KMS-11 (cell line): Measurements from ENCODE around the gene UBE2G2.

Experiments used
- H2AFZ ChIP-seq: fragments of 200-600 bp; sonication (generic); 2 replicates; pipeline ENCODE4 v1.6.1; 2016; ENCODE audit warnings: antibody characterized with exemption, mixed run types, low read depth
- H3K27ac ChIP-seq: fragments of 200-600 bp; sonication (generic); 2 replicates; pipeline ENCODE4 v1.6.1; 2016; ENCODE audit warnings: mild to moderate bottlenecking, mixed run types
- H3K27me3 ChIP-seq: fragments of 200-600 bp; sonication (generic); 2 replicates; pipeline ENCODE4 v1.6.1; 2017; ENCODE audit warnings: mild to moderate bottlenecking, low read depth, mixed run types, moderate library complexity; ENCODE audit not compliant: insufficient read depth
- H3K36me3 ChIP-seq: fragments of 200-600 bp; sonication (generic); 2 replicates; pipeline ENCODE4 v1.6.1; 2017; ENCODE audit warnings: mild to moderate bottlenecking, mixed run types; ENCODE audit not compliant: insufficient read depth
- H3K4me1 ChIP-seq: fragments of 200-600 bp; sonication (generic); 2 replicates; pipeline ENCODE4 v1.6.1; 2016; ENCODE audit warnings: mild to moderate bottlenecking, low read depth, mixed run types; ENCODE audit not compliant: poor library complexity, severe bottlenecking
- H3K4me2 ChIP-seq: fragments of 200-600 bp; sonication (generic); 2 replicates; pipeline ENCODE4 v1.7.0; 2016; ENCODE audit warnings: mild to moderate bottlenecking, mixed run types
- H3K4me3 ChIP-seq: fragments of 200-600 bp; sonication (generic); IDR thresholded peaks from 2 replicates; pipeline ENCODE4 v1.6.1; 2017; ENCODE audit warnings: low read depth, low read length, mixed read lengths; ENCODE audit not compliant: insufficient read depth
- H3K79me2 ChIP-seq: fragments of 200-600 bp; sonication (generic); 2 replicates; pipeline ENCODE4 v1.6.1; 2016; ENCODE audit warnings: low read depth, mixed run types; ENCODE audit not compliant: insufficient read depth
- H3K9ac ChIP-seq: fragments of 200-600 bp; sonication (generic); 2 replicates; pipeline ENCODE4 v1.6.1; 2016; ENCODE audit warnings: mild to moderate bottlenecking, mixed run types
- H4K20me1 ChIP-seq: fragments of 200-600 bp; sonication (generic); 2 replicates; pipeline ENCODE4 v1.6.1; 2016; ENCODE audit warnings: mild to moderate bottlenecking, mixed run types; ENCODE audit not compliant: insufficient read depth
- TF ChIP-seq, protein P1 (sequence below): fragments of 200-600 bp; sonication (generic); conservative IDR thresholded peaks from 2 replicates; pipeline ENCODE4 v1.6.1; 2017; ENCODE audit warnings: low read depth, mild to moderate bottlenecking, antibody characterized with exemption, low read length, moderate library complexity, mixed read lengths

Gene UBE2G2

DNA sequence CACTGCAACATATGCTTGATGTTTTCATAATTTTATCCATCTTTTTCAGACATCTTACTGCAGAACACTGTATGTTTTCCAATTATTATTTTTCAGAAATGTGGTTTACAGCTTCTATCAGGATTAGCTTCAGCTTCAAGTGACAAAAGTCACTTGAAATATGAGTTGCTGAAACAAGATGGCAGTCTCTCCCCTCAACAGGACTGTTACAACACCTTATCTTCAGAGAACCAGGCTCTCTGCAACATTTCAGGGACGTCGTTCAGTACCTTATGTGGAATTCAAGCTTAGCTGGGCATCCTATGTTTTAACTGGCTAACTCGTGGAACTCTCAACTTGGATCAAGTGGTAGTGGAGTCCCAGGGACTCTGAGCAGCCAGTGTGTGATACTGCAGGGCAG lies 2.0 kb upstream of the UBE2G2 start:
- H3K4me3 ChIP-seq = no peak overlapping the region
- peaks cover 30% of the 10 kb centered on the region for H3K4me1 ChIP-seq
- H4K20me1 ChIP-seq = peaks cover 17% of the 10 kb centered on the region; the same call in 1 of the 2 replicates
- H3K9ac ChIP-seq = no peak overlapping the region
- peaks cover 38% of the 10 kb centered on the region for H3K79me2 ChIP-seq
- H3K4me2 ChIP-seq = peak overlapping the region; percentile 66; the same call in 1 of the 2 replicates
- H3K36me3 ChIP-seq = peaks cover 25% of the 10 kb centered on the region; the same call in 1 of the 2 replicates
- no peak overlapping the region for H3K27ac ChIP-seq
- TF ChIP-seq, protein P1, sequence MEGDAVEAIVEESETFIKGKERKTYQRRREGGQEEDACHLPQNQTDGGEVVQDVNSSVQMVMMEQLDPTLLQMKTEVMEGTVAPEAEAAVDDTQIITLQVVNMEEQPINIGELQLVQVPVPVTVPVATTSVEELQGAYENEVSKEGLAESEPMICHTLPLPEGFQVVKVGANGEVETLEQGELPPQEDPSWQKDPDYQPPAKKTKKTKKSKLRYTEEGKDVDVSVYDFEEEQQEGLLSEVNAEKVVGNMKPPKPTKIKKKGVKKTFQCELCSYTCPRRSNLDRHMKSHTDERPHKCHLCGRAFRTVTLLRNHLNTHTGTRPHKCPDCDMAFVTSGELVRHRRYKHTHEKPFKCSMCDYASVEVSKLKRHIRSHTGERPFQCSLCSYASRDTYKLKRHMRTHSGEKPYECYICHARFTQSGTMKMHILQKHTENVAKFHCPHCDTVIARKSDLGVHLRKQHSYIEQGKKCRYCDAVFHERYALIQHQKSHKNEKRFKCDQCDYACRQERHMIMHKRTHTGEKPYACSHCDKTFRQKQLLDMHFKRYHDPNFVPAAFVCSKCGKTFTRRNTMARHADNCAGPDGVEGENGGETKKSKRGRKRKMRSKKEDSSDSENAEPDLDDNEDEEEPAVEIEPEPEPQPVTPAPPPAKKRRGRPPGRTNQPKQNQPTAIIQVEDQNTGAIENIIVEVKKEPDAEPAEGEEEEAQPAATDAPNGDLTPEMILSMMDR = no peak
- no peaks in the 10 kb centered on the region for H3K27me3 ChIP-seq
- no peak overlapping the region for H2AFZ ChIP-seq

DNA sequence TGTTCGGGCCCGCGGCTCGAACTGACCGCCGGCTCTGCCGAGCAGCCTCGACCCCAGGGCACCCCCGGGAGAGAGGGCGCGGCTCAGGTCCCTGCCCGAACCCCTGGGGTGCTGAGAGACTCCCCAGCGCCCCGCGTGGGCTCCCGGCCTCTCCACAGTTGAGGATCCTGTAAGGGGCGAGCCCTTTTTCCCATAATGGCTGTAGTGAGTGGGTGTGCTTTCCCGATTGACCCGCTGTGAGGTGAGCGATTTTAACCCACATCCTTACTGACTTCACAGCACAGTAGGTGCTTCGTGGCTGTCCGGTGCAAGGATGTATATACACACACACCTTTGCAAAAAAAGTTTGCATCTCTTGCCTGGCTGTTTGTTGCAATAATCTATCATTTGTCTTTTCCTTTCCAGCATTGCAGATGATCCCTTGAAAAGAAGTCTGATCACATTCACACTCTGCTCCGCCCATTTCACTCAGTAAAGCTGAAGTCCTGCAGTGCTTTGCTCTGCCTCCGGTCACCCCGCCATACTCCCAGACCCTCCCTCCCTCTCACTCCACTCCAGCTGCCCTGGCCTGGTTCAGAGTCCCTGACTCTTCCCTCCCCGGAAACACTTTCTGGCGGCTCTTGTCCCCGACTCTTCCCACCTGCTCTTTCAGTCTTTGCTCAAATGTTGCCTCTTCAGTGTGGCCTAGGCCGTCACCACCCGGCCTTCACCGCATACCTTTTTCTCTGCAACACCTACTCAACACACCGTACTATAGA lies 955 bp upstream of the UBE2G2 start:
- Histone ChIP-seq H2AFZ (peak overlapping the region; percentile 58), H3K4me1 (peaks cover 39% of the 10 kb centered on the region), H3K79me2 (peaks cover 49% of the 10 kb centered on the region), H3K27ac (peak overlapping the region; percentile 58), H3K4me3 (no peak overlapping the region), H4K20me1 (peaks cover 22% of the 10 kb centered on the region; the same call in 1 of the 2 replicates), H3K4me2 (peak overlapping the region; percentile 66), H3K27me3 (no peaks in the 10 kb centered on the region), H3K9ac (peak overlapping the region; percentile 85), H3K36me3 (peaks cover 21% of the 10 kb centered on the region; the same call in 1 of the 2 replicates)
- TF ChIP-seq, protein P1 = 0 out of 2 replicates have a peak, but pooled peaks have one; percentile 26

DNA sequence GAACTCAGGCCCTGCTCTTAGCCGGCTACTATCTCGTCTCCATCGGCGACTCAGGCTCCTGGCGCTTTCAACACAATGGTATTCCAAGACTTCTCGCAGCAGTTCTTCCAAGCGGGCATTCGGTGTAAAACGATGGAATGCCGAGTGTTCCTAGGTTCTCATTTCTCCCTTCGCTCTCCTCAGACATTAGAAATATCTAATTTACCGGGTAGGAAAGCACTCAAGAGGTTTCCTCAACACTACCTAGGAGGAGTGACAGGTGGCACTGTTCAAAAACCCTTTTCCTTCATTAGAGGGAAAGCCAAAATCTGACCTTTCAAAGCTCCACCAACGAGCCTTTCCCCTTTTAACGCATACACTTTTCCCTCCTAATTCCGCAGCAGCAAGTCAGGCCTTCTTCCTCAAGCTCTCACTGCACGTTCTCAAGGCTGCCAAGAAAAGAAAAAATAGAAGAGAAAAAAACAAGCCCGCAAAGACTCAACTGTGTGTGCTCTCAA lies 601 bp downstream of the UBE2G2 start:
- TF ChIP-seq, protein P1 = peak; percentile 57
- peak overlapping the region; percentile 58 for H3K27ac ChIP-seq
- peak overlapping the region; percentile 58 for H2AFZ ChIP-seq
- H3K9ac ChIP-seq = peak overlapping the region; percentile 85
- H3K4me3 ChIP-seq = peak overlapping the region; percentile 23
- peak overlapping the region; percentile 66 for H3K4me2 ChIP-seq
- H3K79me2 ChIP-seq = peaks cover 65% of the 10 kb centered on the region
- peaks cover 21% of the 10 kb centered on the region; the same call in 1 of the 2 replicates for H3K36me3 ChIP-seq
- H3K27me3 ChIP-seq = no peaks in the 10 kb centered on the region
- H4K20me1 ChIP-seq = peaks cover 22% of the 10 kb centered on the region; the same call in 1 of the 2 replicates
- H3K4me1 ChIP-seq = peaks cover 39% of the 10 kb centered on the region

DNA sequence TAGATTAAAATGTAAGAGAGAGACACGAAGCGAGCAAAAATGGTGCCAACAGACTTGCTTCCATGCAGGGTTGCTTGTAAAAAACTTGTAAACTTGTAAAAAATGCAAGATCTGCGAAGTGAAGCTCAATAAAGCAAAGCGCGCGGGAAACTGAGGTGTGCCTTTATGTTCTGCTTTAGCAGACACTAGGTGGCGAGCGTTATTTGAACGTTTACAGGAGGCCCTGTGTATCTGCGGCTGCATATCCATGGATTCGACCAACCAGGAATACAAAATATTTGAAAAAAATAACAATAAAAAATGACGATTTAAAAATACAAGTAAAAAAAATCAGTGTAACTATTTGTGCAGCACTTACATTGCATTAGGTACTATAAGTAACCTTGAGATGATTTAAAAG lies 1.5 kb downstream of the UBE2G2 start:
- peak overlapping the region; percentile 66 for H3K4me2 ChIP-seq
- no peak overlapping the region for H2AFZ ChIP-seq
- peaks cover 21% of the 10 kb centered on the region; the same call in 1 of the 2 replicates for H3K36me3 ChIP-seq
- H3K4me1 ChIP-seq = peaks cover 39% of the 10 kb centered on the region
- no peaks in the 10 kb centered on the region for H3K27me3 ChIP-seq
- H3K27ac ChIP-seq = no peak overlapping the region
- H3K79me2 ChIP-seq = peaks cover 74% of the 10 kb centered on the region
- TF ChIP-seq, protein P1 = no peak
- peak overlapping the region; percentile 23 for H3K4me3 ChIP-seq
- H3K9ac ChIP-seq = peak overlapping the region; percentile 85; the same call in 1 of the 2 replicates
- H4K20me1 ChIP-seq = peaks cover 22% of the 10 kb centered on the region
